BLaER1 (cell line): ENCODE measurements around the gene KAT8.

Experiments used
- H3K27ac ChIP-seq: shearing (Covaris generic); formaldehyde crosslinking; 2 replicates; pipeline ENCODE4 v1.8.1; 2022
- H3K27me3 ChIP-seq: shearing (Covaris generic); formaldehyde crosslinking; 2 replicates; pipeline ENCODE4 v1.8.1; 2022
- H3K36me3 ChIP-seq: shearing (Covaris generic); formaldehyde crosslinking; 2 replicates; pipeline ENCODE4 v1.8.1; 2022
- H3K4me1 ChIP-seq: shearing (Covaris generic); formaldehyde crosslinking; 2 replicates; pipeline ENCODE4 v1.8.1; 2022
- H3K4me2 ChIP-seq: shearing (Covaris generic); formaldehyde crosslinking; 2 replicates; pipeline ENCODE4 v1.8.1; 2022
- H3K4me3 ChIP-seq: shearing (Covaris generic); formaldehyde crosslinking; 2 replicates; pipeline ENCODE4 v1.8.1; 2022
- H3K9ac ChIP-seq: shearing (Covaris generic); formaldehyde crosslinking; 2 replicates; pipeline ENCODE4 v1.8.1; 2022
- H3K9me3 ChIP-seq: shearing (Covaris generic); formaldehyde crosslinking; 2 replicates; pipeline ENCODE4 v1.8.1; 2022
- H4K20me1 ChIP-seq: shearing (Covaris generic); formaldehyde crosslinking; 2 replicates; pipeline ENCODE4 v1.8.1; 2022
- Cebpa-rat ChIP-seq: shearing (Covaris generic); IDR thresholded peaks from 2 replicates; pipeline ENCODE4 v1.8.1; 2022

The KAT8 gene

GRCh38 chr16:31117384-31118222, at the start of gene KAT8:
Gene KAT8, plus strand, starts transcription at chr16:31117664. Its CDS starts 18 bp downstream, at chr16:31117682.
- no peaks in the 10 kb centered on the region for H3K9me3 ChIP-seq
- peak within 1 kb of the TSS; percentile 81 for H3K9ac ChIP-seq
- peaks cover 48% of the 10 kb centered on the region for H3K36me3 ChIP-seq
- peak within 1 kb of the TSS; percentile 75 for H3K4me3 ChIP-seq
- no peak for TF ChIP-seq Cebpa-rat
- peaks cover 20% of the 10 kb centered on the region for H4K20me1 ChIP-seq
- H3K4me1 ChIP-seq, result peaks cover 43% of the 10 kb centered on the region
- peak within 1 kb of the TSS; percentile 99 for H3K4me2 ChIP-seq
- peak within 1 kb of the TSS; percentile 88 for H3K27ac ChIP-seq
- H3K27me3 ChIP-seq, result no peaks in the 10 kb centered on the region

DNA sequence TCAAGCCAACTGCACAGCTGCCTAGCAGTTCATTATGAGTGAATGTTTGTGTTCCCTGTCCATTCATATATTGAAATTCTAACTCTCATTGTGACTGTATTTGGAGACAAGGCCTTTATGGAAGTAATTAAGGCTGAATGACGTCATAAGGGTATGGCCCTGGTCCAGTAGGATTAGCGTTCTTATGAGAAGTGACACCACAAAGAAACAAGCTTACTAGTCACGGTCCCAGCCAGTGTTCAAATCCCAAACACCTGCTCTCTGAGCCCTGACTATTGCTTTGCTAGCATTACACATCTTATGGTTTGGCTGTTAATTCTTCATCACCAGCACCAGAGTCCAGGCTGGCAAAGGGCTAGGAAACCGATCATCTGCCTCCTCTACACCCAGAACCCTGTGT, 45.6 kb upstream of the KAT8 start:
- Histone ChIP-seq H3K4me3 (peak overlapping the region; percentile 98), H3K36me3 (peaks cover 24% of the 10 kb centered on the region), H3K9ac (peak overlapping the region; percentile 94), H3K4me2 (peak overlapping the region; percentile 98), H3K9me3 (no peaks in the 10 kb centered on the region), H3K27me3 (no peaks in the 10 kb centered on the region), H3K27ac (peak overlapping the region; percentile 99), H4K20me1 (peaks cover 33% of the 10 kb centered on the region), H3K4me1 (peaks cover 29% of the 10 kb centered on the region)
- TF ChIP-seq Cebpa-rat, result no peak

- Histone ChIP-seq H4K20me1 (peaks cover 33% of the 10 kb centered on the region), H3K27me3 (no peaks in the 10 kb centered on the region), H3K9ac (peak overlapping the region; percentile 94), H3K4me3 (peak overlapping the region; percentile 98), H3K36me3 (peaks cover 24% of the 10 kb centered on the region), H3K4me1 (peaks cover 29% of the 10 kb centered on the region), H3K9me3 (no peaks in the 10 kb centered on the region), H3K27ac (peak overlapping the region; percentile 99), H3K4me2 (peak overlapping the region; percentile 98)
- no peak for TF ChIP-seq Cebpa-rat
Observed at GRCh38 chr16:31072540-31073141, 44.8 kb upstream of the KAT8 start.

- Histone ChIP-seq H3K27ac (peak overlapping the region; percentile 99), H3K4me2 (peak overlapping the region; percentile 98), H4K20me1 (peaks cover 38% of the 10 kb centered on the region), H3K36me3 (peaks cover 29% of the 10 kb centered on the region), H3K9me3 (no peaks in the 10 kb centered on the region), H3K9ac (peak overlapping the region; percentile 94), H3K4me3 (peak overlapping the region; percentile 98), H3K27me3 (no peaks in the 10 kb centered on the region), H3K4me1 (peaks cover 29% of the 10 kb centered on the region)
- TF ChIP-seq Cebpa-rat, result no peak
Observed at GRCh38 chr16:31073142-31073969, 44.1 kb upstream of the KAT8 start.

- Histone ChIP-seq H3K9me3 (no peaks in the 10 kb centered on the region), H3K4me2 (peak within 1 kb of the TSS; percentile 98), H3K27ac (peak within 1 kb of the TSS; percentile 99), H3K27me3 (no peaks in the 10 kb centered on the region), H3K4me3 (peak within 1 kb of the TSS; percentile 98), H3K9ac (peak within 1 kb of the TSS; percentile 94), H3K4me1 (peaks cover 29% of the 10 kb centered on the region), H4K20me1 (peaks cover 46% of the 10 kb centered on the region), H3K36me3 (peaks cover 37% of the 10 kb centered on the region)
- no peak for TF ChIP-seq Cebpa-rat
Observed at GRCh38 chr16:31073970-31074813, 43.3 kb upstream of the KAT8 start, which contains the start of the genes ZNF646 and ZNF668. Gene ZNF646, plus strand, starts transcription at chr16:31074422. Its CDS starts 1,903 bp downstream, at chr16:31076325. Gene ZNF668, minus strand, starts transcription at chr16:31074240. Its CDS starts 9,781 bp downstream, at chr16:31064459.

GRCh38 chr16:31074814-31075183, 42.7 kb upstream of the KAT8 start:
- peak overlapping the region; percentile 98 for H3K4me3 ChIP-seq
- peaks cover 29% of the 10 kb centered on the region for H3K4me1 ChIP-seq
- peaks cover 52% of the 10 kb centered on the region for H4K20me1 ChIP-seq
- TF ChIP-seq Cebpa-rat, result no peak
- peak overlapping the region; percentile 98 for H3K4me2 ChIP-seq
- H3K36me3 ChIP-seq, result peaks cover 43% of the 10 kb centered on the region
- H3K9me3 ChIP-seq, result no peaks in the 10 kb centered on the region
- H3K9ac ChIP-seq, result peak overlapping the region; percentile 94
- peak overlapping the region; percentile 99 for H3K27ac ChIP-seq
- no peaks in the 10 kb centered on the region for H3K27me3 ChIP-seq

DNA sequence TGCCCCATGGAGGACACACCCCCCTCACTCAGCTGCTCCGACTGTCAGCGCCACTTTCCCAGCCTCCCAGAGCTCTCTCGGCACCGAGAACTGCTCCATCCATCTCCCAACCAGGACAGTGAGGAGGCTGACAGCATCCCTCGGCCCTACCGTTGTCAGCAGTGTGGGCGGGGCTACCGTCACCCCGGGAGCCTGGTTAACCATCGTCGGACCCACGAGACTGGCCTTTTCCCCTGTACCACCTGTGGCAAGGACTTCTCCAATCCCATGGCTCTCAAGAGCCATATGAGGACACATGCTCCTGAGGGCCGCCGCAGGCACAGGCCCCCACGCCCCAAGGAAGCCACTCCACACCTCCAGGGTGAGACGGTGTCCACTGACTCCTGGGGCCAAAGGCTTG, 41.1 kb upstream of the KAT8 start:
- Histone ChIP-seq H4K20me1 (peaks cover 67% of the 10 kb centered on the region), H3K27me3 (no peaks in the 10 kb centered on the region), H3K36me3 (peaks cover 59% of the 10 kb centered on the region), H3K4me3 (no peak overlapping the region), H3K4me2 (peak overlapping the region; percentile 98), H3K9ac (no peak overlapping the region; the same call in 1 of the 2 replicates), H3K9me3 (no peaks in the 10 kb centered on the region), H3K27ac (no peak overlapping the region), H3K4me1 (peaks cover 26% of the 10 kb centered on the region)
- TF ChIP-seq Cebpa-rat, result no peak

DNA sequence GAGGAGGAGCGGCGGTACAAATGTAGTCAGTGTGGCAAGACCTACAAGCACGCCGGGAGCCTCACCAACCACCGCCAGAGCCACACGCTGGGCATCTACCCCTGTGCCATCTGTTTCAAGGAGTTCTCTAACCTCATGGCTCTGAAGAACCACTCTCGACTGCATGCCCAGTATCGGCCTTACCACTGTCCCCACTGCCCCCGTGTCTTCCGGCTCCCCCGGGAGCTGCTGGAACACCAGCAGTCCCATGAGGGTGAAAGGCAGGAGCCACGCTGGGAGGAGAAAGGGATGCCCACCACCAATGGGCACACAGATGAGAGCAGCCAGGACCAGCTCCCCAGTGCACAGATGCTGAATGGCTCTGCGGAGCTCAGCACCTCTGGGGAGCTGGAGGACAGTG, 40.4 kb upstream of the KAT8 start:
- Histone ChIP-seq H3K4me2 (no peak overlapping the region), H3K36me3 (peaks cover 66% of the 10 kb centered on the region), H4K20me1 (peaks cover 74% of the 10 kb centered on the region), H3K4me3 (no peak overlapping the region), H3K4me1 (peaks cover 19% of the 10 kb centered on the region), H3K27me3 (no peaks in the 10 kb centered on the region), H3K9ac (no peak overlapping the region), H3K9me3 (no peaks in the 10 kb centered on the region), H3K27ac (no peak overlapping the region)
- TF ChIP-seq Cebpa-rat, result no peak
